ENCODE results near the gene LCN15.

LCN15 gene

GRCh38 chr9:136754059-136754572 lies 10.2 kb downstream of the LCN15 start:
- DNase-seq: no peak

- no peak for DNase-seq
Observed at GRCh38 chr9:136753371-136754058, 10.8 kb downstream of the LCN15 start.

- no peak for DNase-seq
Observed at GRCh38 chr9:136751814-136752213, 12.5 kb downstream of the LCN15 start.

- DNase-seq: no peak
Observed at GRCh38 chr9:136751244-136751643, 13.1 kb downstream of the LCN15 start.

- no peak for DNase-seq
Observed at GRCh38 chr9:136750526-136750925, 13.8 kb downstream of the LCN15 start.

- peak; percentile 67 for DNase-seq
Observed at GRCh38 chr9:136748666-136749611, 15.4 kb downstream of the LCN15 start.

- DNase-seq: no peak
Observed at GRCh38 chr9:136748201-136748600, 16.1 kb downstream of the LCN15 start, which contains the start of gene LCN6. LCN6 (minus strand) TSS chr9:136748525; CDS start chr9:136748483, 42 bp downstream.

GRCh38 chr9:136747161-136748060 lies 16.9 kb downstream of the LCN15 start:
- no peak for DNase-seq

GRCh38 chr9:136746621-136747020 lies 17.7 kb downstream of the LCN15 start:
- DNase-seq: no peak

- no peak for DNase-seq
Observed at GRCh38 chr9:136746155-136746490, 18.2 kb downstream of the LCN15 start.

- DNase-seq: no peak
Observed at GRCh38 chr9:136745389-136746154, 18.7 kb downstream of the LCN15 start.

- no peak for DNase-seq
Observed at GRCh38 chr9:136744773-136745172, 19.5 kb downstream of the LCN15 start.

GRCh38 chr9:136743639-136744211 lies 20.6 kb downstream of the LCN15 start:
- no peak for DNase-seq

- DNase-seq: no peak
Observed at GRCh38 chr9:136742591-136743391, 21.5 kb downstream of the LCN15 start, which contains the start of gene LCN10. LCN10 (minus strand) TSS chr9:136742940; CDS start chr9:136742903, 37 bp downstream.

GRCh38 chr9:136741883-136742571 lies 22.3 kb downstream of the LCN15 start:
- DNase-seq: no peak

- DNase-seq: peak; percentile 52
Observed at GRCh38 chr9:136740971-136741882, 23.1 kb downstream of the LCN15 start.

GRCh38 chr9:136740491-136740890 lies 23.8 kb downstream of the LCN15 start:
- DNase-seq: no peak

- no peak for DNase-seq
Observed at GRCh38 chr9:136740069-136740468, 24.2 kb downstream of the LCN15 start.

- DNase-seq: no peak
Observed at GRCh38 chr9:136739509-136739908, 24.8 kb downstream of the LCN15 start.
